ENCODE measurements around the gene PVALEF. TPM values are rescaled to one million over a fixed set of nuclear protein-coding genes. Genes with fewer than 3 reads are reported as not detected.

The PVALEF gene
- total and polyA plus RNA-seq, 2 of the 8 experiments (the other 6 are each of a cell fraction or from before 2014, with no cell fraction given): 0.03 TPM; not detected in 1

DNA sequence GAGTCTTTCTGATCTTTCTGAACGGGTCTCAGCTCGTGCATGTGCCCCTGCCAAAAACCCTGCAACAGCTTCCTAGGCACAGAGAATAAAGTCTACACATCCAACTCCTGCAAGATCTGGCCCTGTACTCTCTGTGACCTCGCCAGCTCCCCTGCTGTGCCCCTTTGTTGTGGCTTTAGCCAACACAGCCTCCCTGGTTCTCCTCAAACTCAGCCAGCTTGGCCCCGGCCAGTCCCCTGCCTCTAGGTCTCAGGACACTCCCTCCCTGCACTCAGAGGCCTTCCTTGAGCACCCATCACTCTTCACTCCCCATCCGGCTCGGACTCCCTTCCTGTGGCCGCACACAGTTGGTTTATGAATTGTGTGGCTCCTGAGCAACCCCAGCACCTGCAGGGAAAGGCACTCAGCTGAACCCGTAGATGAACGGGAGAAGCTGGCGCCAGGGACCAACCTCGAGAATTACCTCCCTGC is 56.1 kb downstream of the PVALEF start:
- no peak overlapping the region for H2BK12ac ChIP-seq (ENCODE audit: low read depth, low read length)
- H3K23me2 ChIP-seq (ENCODE audit: low read depth, low read length): peaks cover 12% of the 10 kb centered on the region; the same call in 1 of the 2 replicates
- H3K4me3 ChIP-seq (ENCODE audit: extremely low read depth in 1 of 4, insufficient read depth in 2 of 4, low read depth in 3 of 4, low read length in 4 of 4): peak overlapping the region in 3 of 4 experiments; percentile 75 to 98 (median 76); a peak in 6 of 8 replicates
- peaks cover 0 to 2% (median 0%) of the 10 kb centered on the region in 4 experiments; a peak in 2 of 7 replicates for H3K27me3 ChIP-seq (replicated peaks in 1 of 4; ENCODE audit: control insufficient read depth in 3 of 4, extremely low read depth in 1 of 4, insufficient read depth in 3 of 4, low read length in 3 of 4)
- WGBS, 2 experiments (ENCODE audit: extremely low coverage in 1 of 2, insufficient coverage in 1 of 2, insufficient read length in 1 of 2, insufficient replicate concordance in 2 of 2, low coverage in 1 of 2, low lambda C conversion rate in 2 of 2, missing lambda C conversion rate in 1 of 2): 76% methylated on average over 11 of the region's 11 CpGs; no CpG with 5 or more reads in 1 of the 2 experiments
- H3K79me2 ChIP-seq (ENCODE audit: control insufficient read depth in 1 of 2, insufficient read depth in 2 of 2, low read length in 2 of 2): peaks cover 0 to 15% of the 10 kb centered on the region in 2 experiments; a peak in 1 of 4 replicates
- H2BK5ac ChIP-seq (ENCODE audit: low read depth, low read length): no peak overlapping the region
- FAIRE-seq (no peak), DNase-seq (ENCODE audit: low read depth in 1 of 2, low spot score in 2 of 2) (peak in 1 of 2 experiments; percentile 73)
- no peak overlapping the region for H3K18ac ChIP-seq (ENCODE audit: extremely low read depth, low read length)
- H3K27ac ChIP-seq (ENCODE audit: low read depth, low read length): no peak overlapping the region
- no peaks in the 10 kb centered on the region for H3K9me3 ChIP-seq (ENCODE audit: insufficient read depth in 2 of 2, low read depth in 1 of 2, low read length in 1 of 2)
- H2AFZ ChIP-seq (ENCODE audit: low read length): no peak overlapping the region
- TF ChIP-seq RXRA (IDR thresholded peaks at IDR 0.05; ENCODE audit: insufficient read depth, low read depth, low read length) (0 out of 2 replicates have a peak, but pooled peaks have one; percentile 41), CHD2 (IDR thresholded peaks at IDR 0.05; ENCODE audit: low read length) (no peak)
- peaks cover 4 to 12% of the 10 kb centered on the region in 2 experiments for H4K20me1 ChIP-seq (replicated peaks in 1 of 2; ENCODE audit: control insufficient read depth in 1 of 2, insufficient read depth in 2 of 2, low read length in 2 of 2)
- H4K91ac ChIP-seq (replicated peaks; ENCODE audit: insufficient read length, low read length): no peak overlapping the region
- H3K56ac ChIP-seq (replicated peaks; ENCODE audit: insufficient read length, low read depth, low read length): no peak overlapping the region
- H3K4me1 ChIP-seq (replicated peaks in 1 of 4; ENCODE audit: control insufficient read depth in 3 of 4, insufficient read depth in 4 of 4, low read length in 3 of 4): peaks cover 0 to 12% (median 9%) of the 10 kb centered on the region in 4 experiments; a peak in 5 of 7 replicates
- H2BK15ac ChIP-seq (ENCODE audit: low read length): no peak overlapping the region
- H3K36me3 ChIP-seq (ENCODE audit: control insufficient read depth in 2 of 4, insufficient read depth in 4 of 4, low read length in 3 of 4): peaks cover 0 to 5% (median 0%) of the 10 kb centered on the region in 4 experiments; a peak in 1 of 8 replicates
- ChIA-PET POLR2A (ENCODE audit: partially characterized antibody) (interaction anchor here (1.6 to 2.8 kb wide), 2 partner anchors 17 to 19 kb away, joined by 3 to 18 read pairs; partner anchors contain the start of genes NDUFAF8 and TEPSIN), CTCF (ENCODE audit: partially characterized antibody) (interaction anchor here (0.6 to 1.5 kb wide), 8 partner anchors 9 to 412 kb away, joined by 3 to 4 read pairs (median 3); partner anchors contain the start of genes NDUFAF8 and TEPSIN)
- H3K4ac ChIP-seq (replicated peaks; ENCODE audit: insufficient read length, low read depth, low read length): no peak overlapping the region
- no peak overlapping the region for H3K23ac ChIP-seq (ENCODE audit: insufficient read length)
- H4K5ac ChIP-seq (ENCODE audit: insufficient read length, low read depth, low read length): no peak overlapping the region
- H2AK5ac ChIP-seq (ENCODE audit: low read depth, low read length): no peak overlapping the region
- H2BK120ac ChIP-seq (replicated peaks; ENCODE audit: low read depth, low read length): no peak overlapping the region
- H4K8ac ChIP-seq (ENCODE audit: extremely low read depth, insufficient read depth, low read length): no peak overlapping the region
- H3K4me2 ChIP-seq (ENCODE audit: insufficient read depth in 1 of 2, low read depth in 2 of 2, low read length in 2 of 2): peak overlapping the region; percentile 87 to 90
- H2BK20ac ChIP-seq (ENCODE audit: low read length): no peak overlapping the region
- no peak overlapping the region for H3K14ac ChIP-seq (ENCODE audit: insufficient read length)
- peaks cover 19% of the 10 kb centered on the region for H3K79me1 ChIP-seq (ENCODE audit: low read depth, low read length)
- H3K9ac ChIP-seq (replicated peaks in 1 of 4; ENCODE audit: extremely low read depth in 1 of 4, low read depth in 3 of 4, low read length in 3 of 4): no peak overlapping the region
